ENCODE results near the gene ARHGEF38. TPM values are rescaled to one million over a fixed set of nuclear protein-coding genes. Genes with fewer than 3 reads are reported as not detected.
A peak's percentile ranks its signal among the peaks of the same experiment; 100 is the strongest.

The ARHGEF38 gene
- total RNA-seq, 2 experiments from 2014 or later, result not detected

DNA sequence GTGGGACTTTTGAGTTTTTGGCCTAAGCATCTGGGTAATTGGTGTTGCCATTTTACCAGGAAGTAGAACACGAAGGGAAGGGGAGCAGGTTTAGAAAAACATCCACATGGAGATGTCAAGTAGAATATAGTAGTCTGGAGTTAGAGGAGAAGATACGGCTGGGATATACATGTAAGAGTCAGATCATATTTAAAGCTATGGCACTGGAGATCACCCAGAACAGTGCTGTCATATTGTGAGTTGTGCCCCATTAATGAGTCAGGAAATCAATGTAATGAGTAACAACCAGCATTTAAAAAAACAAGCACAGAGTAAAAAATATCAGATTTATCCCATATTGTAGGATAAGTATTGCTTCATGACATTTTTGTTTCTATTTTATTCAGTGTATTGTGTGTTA, 160.3 kb downstream of the ARHGEF38 start:
- Mint-ChIP-seq H3K4me3 (no peak overlapping the region), H3K27me3 (no peaks in the 10 kb centered on the region), H3K36me3 (ENCODE audit: low read depth) (no peaks in the 10 kb centered on the region), H3K4me1 (ENCODE audit: low read depth) (peaks cover 3% of the 10 kb centered on the region), H3K27ac (no peak overlapping the region), H3K9me3 (no peaks in the 10 kb centered on the region)
- no peak for ATAC-seq
- ChIA-PET CTCF (interaction anchor here (0.7 kb wide), 1 partner anchor 239 kb away, joined by 3 read pairs; the partner anchor contains the start of gene PPA2), POLR2A (no interaction called here)
- intact Hi-C loops (cut with micrococcal nuclease), result no loop called here
- no peak for DNase-seq
- TF ChIP-seq CTCF (IDR thresholded peaks at IDR 0.05), result no peak

GRCh38 chr4:105714071-105714521, 161.7 kb downstream of the ARHGEF38 start:
- ChIA-PET POLR2A (no interaction called here), CTCF (interaction anchor here (1.3 to 1.7 kb wide), 3 partner anchors 10 to 193 kb away, joined by 3 to 10 read pairs (median 4); no protein-coding TSS in a partner anchor)
- Mint-ChIP-seq H3K4me3 (no peak overlapping the region), H3K36me3 (ENCODE audit: low read depth) (no peaks in the 10 kb centered on the region), H3K4me1 (ENCODE audit: low read depth) (peaks cover 3% of the 10 kb centered on the region), H3K9me3 (no peaks in the 10 kb centered on the region), H3K27me3 (no peaks in the 10 kb centered on the region), H3K27ac (no peak overlapping the region)
- ATAC-seq (no peak), DNase-seq (no peak)
- TF ChIP-seq CTCF (IDR thresholded peaks at IDR 0.05), result no peak
- intact Hi-C loops (cut with micrococcal nuclease), result no loop called here

DNA sequence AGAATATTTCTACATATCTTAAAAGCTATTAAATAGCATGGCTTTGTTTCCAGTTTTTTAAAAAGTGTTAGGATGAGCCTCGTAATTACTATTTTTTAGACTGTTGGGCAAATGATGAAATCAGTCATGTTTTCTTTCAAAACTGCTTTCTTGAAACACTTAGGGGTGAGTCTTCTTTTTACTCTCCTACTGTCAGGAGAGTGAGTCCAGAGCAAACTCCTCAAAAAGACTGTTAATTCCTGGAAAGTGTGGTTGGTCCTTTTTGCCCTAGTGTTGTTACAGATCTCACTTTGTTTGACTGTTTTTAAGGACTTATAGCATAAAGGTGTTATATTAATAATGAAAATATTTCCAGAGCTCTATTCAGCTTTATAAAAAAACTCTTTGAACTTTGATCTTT, 162.5 kb downstream of the ARHGEF38 start:
- peaks cover under 1% of the 10 kb centered on the region for H3K36me3 Mint-ChIP-seq (ENCODE audit: low read depth)
- CTCF ChIA-PET, result interaction anchor here (0.7 to 1.7 kb wide), 6 partner anchors 10 to 489 kb away, joined by 3 to 12 read pairs (median 4); partner anchors contain the start of gene PPA2
- POLR2A ChIA-PET, result no interaction called here
- H3K27me3 Mint-ChIP-seq, result no peaks in the 10 kb centered on the region
- ATAC-seq (no peak), DNase-seq (no peak)
- H3K4me3 Mint-ChIP-seq, result no peak overlapping the region
- intact Hi-C loops (cut with micrococcal nuclease), result no loop called here
- TF ChIP-seq CTCF (IDR thresholded peaks at IDR 0.05), result no peak
- H3K4me1 Mint-ChIP-seq (ENCODE audit: low read depth), result no peaks in the 10 kb centered on the region
- H3K27ac Mint-ChIP-seq, result no peak overlapping the region
- no peaks in the 10 kb centered on the region for H3K9me3 Mint-ChIP-seq

DNA sequence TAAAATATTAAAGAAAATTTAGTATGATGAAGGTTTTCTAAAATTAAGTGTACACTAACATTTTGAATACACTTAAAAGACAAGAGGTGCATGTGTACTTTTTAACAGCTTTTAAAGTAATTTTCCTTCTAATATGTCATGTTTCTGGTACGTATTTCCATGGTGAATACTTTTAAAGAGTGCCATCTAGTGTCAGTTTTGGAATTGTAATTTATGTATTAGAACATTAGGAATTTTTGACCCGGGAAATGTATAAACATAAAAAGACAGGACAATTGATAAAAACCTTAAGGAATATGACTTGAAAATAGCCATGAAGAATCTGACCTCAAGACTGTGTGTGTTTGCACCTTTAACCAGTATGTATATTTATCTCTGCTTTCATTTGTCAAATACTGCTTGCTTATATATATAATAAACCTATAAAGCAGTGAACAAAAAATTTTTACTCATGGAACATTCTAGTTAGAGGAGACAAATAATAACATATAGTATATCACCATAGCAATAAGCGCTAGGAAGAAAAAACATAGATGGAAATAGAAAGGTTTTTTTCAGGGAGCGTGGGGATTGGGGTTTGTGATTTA, 163.4 kb downstream of the ARHGEF38 start:
- H3K27ac Mint-ChIP-seq, result no peak overlapping the region
- ChIA-PET CTCF (interaction anchor here (0.7 to 1.7 kb wide), 6 partner anchors 11 to 488 kb away, joined by 3 to 12 read pairs (median 4); partner anchors contain the start of gene PPA2), POLR2A (no interaction called here)
- no peaks in the 10 kb centered on the region for H3K4me1 Mint-ChIP-seq (ENCODE audit: low read depth)
- DNase-seq, result no peak
- H3K27me3 Mint-ChIP-seq, result no peaks in the 10 kb centered on the region
- TF ChIP-seq CTCF (IDR thresholded peaks at IDR 0.05), result peak; percentile 58
- H3K4me3 Mint-ChIP-seq, result no peak overlapping the region
- peaks cover 4% of the 10 kb centered on the region for H3K36me3 Mint-ChIP-seq (ENCODE audit: low read depth)
- no peaks in the 10 kb centered on the region for H3K9me3 Mint-ChIP-seq
- intact Hi-C loops (cut with micrococcal nuclease), result no loop called here
- no peak for ATAC-seq

DNA sequence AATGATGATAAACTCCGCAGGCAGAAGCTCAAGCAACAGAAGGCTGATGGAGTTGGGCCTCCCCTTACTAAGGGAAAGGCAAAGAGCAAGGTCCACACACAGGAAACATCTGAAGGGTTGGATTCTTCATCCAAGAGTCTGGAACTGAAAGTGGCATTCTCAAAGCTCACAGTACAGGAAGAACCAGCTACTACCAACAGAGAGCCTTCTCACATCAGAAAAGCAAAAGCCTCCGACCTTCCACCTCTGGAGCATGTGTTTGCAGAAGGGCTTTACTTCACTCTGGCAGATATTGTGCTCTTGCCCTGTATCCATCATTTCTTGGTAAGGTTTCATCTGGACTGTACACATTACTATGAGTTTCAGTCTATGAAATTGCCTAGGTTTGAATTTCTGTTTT, 166.8 kb downstream of the ARHGEF38 start:
- Mint-ChIP-seq H3K27me3 (no peaks in the 10 kb centered on the region), H3K9me3 (no peaks in the 10 kb centered on the region), H3K4me3 (no peak overlapping the region), H3K27ac (no peak overlapping the region), H3K4me1 (ENCODE audit: low read depth) (no peaks in the 10 kb centered on the region), H3K36me3 (ENCODE audit: low read depth) (peaks cover 5% of the 10 kb centered on the region)
- intact Hi-C loops (cut with micrococcal nuclease), result no loop called here
- CTCF ChIA-PET, result interaction anchor here (1.2 kb wide), 1 partner anchor 245 kb away, joined by 3 read pairs; the partner anchor contains the start of gene PPA2
- no peak for TF ChIP-seq CTCF (IDR thresholded peaks at IDR 0.05)
- ATAC-seq, result no peak
- no peak for DNase-seq
- POLR2A ChIA-PET, result no interaction called here

Data from activated CD8-positive, alpha-beta T cell treated with anti-CD3 and anti-CD28 coated beads for 36 hours (primary cell).